ENCODE data around the gene LNP1.
A peak's percentile ranks its signal among the peaks of the same experiment; 100 is the strongest.

Gene LNP1

DNA sequence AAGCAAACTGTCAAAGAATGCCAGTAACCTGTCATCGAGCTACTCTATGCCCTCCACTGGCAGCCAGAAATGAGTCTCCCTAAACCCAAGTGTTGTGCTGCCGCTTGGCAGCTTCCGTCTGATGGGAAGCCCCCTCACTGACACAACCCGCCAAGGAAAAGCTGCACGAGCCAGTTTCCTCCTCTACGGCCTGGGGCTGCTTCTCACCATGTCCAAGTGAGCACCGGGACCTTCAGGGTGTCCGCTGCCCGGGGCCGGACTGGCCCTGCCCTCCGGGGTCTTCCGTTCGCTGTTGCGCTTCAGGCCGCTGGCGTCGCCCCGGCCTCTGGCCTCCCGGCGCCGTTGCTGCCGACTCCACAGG, 940 bp upstream of the LNP1 start:
- DNase-seq, result peak; percentile 21 to 53

DNA sequence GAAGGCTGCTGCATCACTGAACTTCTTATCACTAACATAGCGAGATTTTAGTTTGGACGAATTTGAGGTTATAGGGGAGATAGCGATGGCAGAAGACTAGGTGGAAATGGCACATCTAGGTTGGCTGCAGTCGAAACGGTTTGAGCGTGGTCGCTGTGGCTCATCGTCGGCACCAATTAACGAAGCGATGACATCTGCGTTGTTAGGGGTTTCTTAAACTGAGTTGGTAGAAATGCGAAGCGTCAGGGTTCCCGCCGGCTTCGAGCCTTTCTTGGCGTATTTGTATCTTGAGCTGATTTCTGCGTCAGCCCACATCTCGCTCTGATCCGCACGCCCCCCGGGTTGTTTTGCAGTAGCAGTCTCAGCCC, 319 bp downstream of the LNP1 start:
- DNase-seq, result peak; percentile 54 to 68

- peak; percentile 57 to 65 for DNase-seq
Measured at GRCh38 chr3:100402256-100402655, 917 bp downstream of the LNP1 start.

DNA sequence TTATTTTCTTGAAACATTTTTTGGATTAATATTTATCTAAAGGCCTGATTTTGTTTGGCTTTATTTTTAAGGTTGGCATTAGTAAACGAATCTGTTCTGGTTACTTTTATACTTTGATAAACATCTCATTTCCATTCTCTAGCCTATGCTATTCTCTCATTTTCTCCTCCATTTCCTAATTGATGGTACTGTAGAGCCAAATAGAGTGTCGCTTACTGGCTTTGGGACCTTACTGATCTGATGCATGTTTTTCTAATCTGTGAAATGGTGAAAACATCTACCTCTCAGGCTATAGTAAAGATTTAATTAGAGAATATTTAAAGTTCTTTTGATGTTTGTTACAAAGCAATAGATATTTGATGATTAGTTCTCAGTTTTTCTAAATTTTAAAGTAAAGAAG, 1.6 kb downstream of the LNP1 start:
- peak in 1 of 2 experiments; percentile 50 for DNase-seq

- DNase-seq, result peak in 1 of 2 experiments; percentile 30
Measured at GRCh38 chr3:100403362-100404249, 2.3 kb downstream of the LNP1 start.

GRCh38 chr3:100404250-100404548, 2.9 kb downstream of the LNP1 start:
- DNase-seq, result no peak

DNA sequence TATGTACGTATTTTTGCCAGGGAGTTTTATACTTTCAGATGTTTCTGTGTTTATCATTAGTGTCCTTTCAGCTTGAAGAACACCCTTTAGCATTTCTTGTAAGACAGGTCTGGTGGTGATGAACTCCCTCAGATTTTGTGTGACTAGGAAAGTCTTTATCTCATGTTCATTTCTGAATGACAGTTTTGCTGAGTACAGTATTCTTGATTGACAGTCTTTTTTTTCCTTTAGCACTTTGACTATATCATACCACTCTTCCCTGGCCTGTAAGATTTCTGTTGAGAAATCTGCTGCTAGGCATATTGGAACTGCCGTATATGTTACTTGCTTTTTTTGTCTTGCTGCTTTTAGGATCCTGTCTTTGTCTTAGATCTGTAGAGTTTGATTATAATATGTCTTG, 5.8 kb downstream of the LNP1 start:
- DNase-seq, result no peak

DNA sequence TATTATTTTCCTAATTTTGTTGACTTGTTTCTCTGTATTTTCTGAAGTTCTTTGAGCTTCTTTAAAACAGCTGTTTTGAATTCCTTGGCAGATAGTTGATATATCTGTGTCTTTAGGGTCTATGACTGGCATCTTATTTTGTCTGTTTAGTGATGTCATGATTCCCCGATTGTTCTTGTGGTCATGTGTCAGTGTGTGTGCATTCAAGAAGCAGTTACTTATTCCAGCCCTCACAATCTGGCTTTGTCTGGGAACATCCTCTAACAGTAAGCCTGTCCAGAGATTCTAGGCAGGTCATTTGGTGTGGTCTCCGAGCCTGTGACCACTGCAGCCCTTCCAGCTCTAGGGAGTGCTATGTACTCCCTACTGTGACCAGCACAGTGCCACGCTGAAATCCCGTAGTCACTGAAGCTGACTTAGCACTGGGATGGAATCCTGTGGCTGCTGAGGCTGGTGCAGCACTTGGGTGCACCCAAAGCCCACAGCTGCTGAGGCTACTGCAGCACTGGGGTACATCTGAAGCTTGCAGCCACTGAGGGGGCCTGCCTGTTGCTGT, 6.7 kb downstream of the LNP1 start:
- no peak for DNase-seq

GRCh38 chr3:100411091-100411982, 10.0 kb downstream of the LNP1 start:
- DNase-seq, result no peak

DNA sequence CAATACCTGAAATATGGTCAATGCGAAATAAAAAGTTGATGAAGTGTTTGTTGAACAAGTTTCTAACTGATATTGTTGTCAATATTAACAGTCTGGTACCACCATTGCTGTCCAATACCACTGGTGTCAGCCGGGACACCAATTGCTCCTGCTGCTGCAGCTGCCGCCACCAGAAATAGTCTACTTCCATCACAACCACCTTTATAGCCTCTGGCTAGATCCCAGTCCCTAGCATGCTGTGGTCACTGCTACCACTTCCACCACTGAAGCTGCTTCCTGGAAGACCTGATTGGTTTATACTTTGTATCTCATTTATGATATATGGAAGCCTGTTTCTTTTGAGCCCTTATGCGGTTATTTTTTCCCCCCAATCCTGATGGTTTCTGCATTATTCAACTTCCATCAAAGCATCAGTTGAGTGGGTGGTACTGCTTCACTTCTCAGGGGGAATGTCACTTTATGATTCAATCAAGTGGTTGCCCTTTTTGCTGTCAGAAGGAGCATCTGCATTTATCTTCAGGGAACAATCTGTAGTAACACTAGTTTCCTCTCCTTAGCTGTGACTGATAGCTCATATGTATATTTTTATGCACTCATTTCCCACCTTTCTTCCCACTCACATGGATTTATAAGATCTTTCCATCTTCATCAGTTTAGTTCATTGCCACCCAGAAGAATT, 11.7 kb downstream of the LNP1 start:
- DNase-seq, result no peak

DNA sequence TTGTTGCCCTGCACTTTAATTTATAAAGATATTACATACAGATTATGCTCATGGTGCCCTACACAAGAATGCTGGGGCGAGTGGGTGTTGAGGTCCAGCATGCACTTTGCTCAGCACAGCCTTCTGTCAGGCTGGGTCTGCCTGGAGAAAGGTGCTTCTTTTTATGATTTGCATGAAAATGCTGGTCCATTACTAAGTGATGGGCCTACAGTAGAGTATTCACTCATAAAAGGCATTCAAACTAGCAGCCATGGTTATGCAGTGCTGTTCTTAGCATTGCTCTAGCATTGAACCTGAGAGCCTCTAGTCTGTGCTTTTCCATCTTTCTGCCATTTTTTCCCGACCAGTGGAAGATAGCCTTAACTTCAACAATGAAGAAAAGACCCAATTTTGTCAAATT, 12.3 kb downstream of the LNP1 start:
- no peak for DNase-seq

GRCh38 chr3:100416176-100416575, 14.8 kb downstream of the LNP1 start:
- DNase-seq, result no peak

DNA sequence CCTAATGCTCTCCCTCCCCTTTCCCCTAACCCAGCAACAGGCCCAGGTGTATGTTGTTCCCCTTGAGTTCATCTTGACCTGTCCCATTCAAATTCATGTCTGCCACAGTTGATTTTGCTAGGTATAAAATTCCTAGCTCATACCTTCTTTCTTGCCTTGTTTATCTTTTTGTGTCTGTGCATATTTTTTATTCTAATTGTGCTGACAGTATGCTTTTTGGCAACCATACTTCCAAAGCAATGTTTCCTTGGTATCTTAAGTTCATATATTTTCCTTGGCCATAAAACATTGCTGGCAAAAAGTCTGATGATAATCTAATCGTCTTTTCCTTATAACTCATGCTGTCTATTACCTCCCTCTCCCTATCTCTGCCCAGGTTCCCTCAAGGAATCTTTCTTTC, 15.5 kb downstream of the LNP1 start:
- DNase-seq, result no peak

- peak; percentile 78 to 83 for DNase-seq
Measured at GRCh38 chr3:100419406-100419805, 18.1 kb downstream of the LNP1 start.

GRCh38 chr3:100420885-100421284, 19.5 kb downstream of the LNP1 start:
- DNase-seq, result no peak

- DNase-seq, result no peak
Measured at GRCh38 chr3:100423611-100424010, 22.3 kb downstream of the LNP1 start.

GRCh38 chr3:100424261-100424660, 22.9 kb downstream of the LNP1 start:
- DNase-seq, result no peak

DNA sequence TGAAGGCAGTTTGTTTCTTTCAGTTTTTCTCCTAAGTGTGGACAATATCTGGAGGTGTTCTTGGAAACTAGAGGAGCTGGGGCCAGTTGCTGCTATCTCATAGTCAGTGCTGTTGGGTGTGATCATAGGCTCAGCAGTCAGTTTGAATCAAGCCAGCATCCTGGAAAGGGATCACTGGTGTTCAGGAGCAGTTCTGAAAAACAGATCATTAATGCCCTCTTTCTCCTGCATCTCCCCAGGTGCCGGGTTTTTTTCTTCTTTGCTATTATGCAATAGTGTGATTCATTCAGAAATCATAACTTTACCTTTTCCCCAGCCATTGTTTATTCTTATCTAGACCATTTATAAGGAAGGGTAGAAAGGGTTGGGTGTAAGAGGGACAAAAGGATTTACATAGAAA, 24.0 kb downstream of the LNP1 start:
- no peak for DNase-seq

DNA sequence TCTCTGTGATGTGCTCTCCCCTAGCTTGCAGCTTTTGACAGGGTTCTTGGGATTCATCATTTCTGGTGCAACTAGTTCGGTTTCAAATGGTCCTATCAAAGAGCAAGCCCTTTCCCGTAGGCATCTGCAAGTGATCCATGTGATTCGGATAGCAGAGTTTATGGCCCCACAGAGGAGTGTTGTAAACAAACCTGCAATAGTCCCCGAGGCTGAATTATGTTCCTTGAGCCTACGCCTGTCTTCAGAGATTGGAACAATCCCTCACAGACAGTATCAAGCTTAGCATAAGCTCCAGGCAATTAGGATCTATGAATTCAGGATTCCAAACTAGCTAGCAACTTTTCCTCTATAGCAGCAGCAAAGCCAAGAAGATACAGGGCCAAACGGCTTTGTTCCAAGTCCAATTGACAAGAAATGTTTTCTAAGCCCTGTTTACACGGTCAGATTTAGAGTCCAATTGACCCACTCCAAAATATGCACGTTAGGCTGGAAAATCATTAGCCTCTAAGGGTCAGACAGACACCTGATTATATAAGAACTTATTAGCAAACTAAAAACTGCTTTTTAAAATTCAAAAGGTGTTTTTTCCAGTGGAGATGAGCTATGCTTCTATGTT, 24.8 kb downstream of the LNP1 start:
- DNase-seq, result no peak

DNA sequence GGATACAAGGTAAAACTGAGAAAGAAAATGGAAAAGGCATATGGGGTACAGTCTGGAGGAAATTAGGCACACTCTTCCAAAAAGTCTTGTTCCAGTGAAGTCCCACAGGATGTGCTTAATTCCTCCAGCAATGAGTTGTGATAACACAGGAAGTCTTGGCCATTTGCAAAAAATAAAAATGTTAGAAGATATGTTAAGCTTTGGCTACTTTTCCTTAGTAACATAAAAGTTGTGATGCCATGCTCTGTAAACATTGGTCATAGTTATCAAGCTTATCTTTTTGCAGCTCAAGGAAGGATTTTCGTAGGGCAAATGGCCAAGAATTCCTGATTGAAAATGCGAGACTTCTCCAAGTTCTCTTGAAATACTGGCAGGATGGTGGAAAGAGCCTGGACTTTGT, 26.4 kb downstream of the LNP1 start:
- DNase-seq, result no peak

GRCh38 chr3:100429187-100429716, 27.9 kb downstream of the LNP1 start:
- DNase-seq, result no peak

GRCh38 chr3:100436951-100437350, 35.6 kb downstream of the LNP1 start:
- no peak for DNase-seq
